Measurements from ENCODE around the gene PYY.

The PYY gene

DNA sequence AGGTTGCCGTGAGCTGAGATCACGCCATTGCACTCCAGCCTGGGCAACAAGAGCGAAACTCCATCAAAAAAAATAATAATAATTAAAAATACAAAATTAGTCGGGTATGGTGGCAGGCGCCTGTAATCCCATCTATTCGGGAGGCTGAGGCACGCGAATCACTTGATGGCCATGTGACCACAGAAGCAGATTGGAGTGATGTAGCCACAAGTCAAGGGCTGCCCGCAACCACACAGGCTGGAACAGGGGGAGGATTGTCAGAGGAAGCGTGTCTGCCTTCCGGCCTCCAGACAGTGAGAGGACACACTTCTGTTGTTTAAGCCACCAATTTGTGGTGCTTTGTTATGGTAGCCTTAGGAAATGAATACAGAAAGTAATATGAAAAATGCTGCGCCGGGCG lies 38.9 kb upstream of the PYY start:
- no peaks in the 10 kb centered on the region for H3K36me3 ChIP-seq (ENCODE audit: control insufficient read depth, insufficient read depth, low read length)
- 86 to 96% methylated on average over 7 to 12 of the region's 14 CpGs for WGBS, 2 experiments (ENCODE audit: insufficient coverage in 2 of 2)
- no peaks in the 10 kb centered on the region for H3K4me1 ChIP-seq (ENCODE audit: control insufficient read depth, insufficient read depth, low read length, poor library complexity, severe bottlenecking)
- H3K27ac ChIP-seq (ENCODE audit: low read depth, low read length, severe bottlenecking): no peak overlapping the region
- no peaks in the 10 kb centered on the region for H3K9me3 ChIP-seq (ENCODE audit: control insufficient read depth, low read length)
- H3K4me3 ChIP-seq (ENCODE audit: extremely low read depth, insufficient read depth, low read length, poor library complexity, severe bottlenecking): no peak overlapping the region

DNA sequence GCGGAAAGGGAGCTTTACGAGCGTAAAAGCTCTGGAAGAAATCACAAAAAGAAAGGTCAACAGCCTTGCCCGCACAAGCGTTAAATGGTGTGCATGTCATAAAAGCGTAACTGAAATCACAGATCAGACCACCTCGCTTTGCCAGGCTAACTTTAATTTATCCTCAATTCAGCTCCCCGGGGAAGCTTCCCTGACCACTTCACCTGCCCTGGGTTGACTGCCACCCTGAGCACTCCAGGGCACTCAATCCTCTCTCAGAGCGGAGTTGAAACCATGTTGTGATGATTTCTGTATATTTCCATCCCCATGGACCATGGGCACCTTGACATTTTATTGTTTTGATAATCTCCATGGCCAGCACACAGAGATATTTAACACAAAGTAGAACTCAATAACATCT lies 34.6 kb upstream of the PYY start:
- no peaks in the 10 kb centered on the region for H3K9me3 ChIP-seq (ENCODE audit: control insufficient read depth, low read length)
- no peak overlapping the region for H3K4me3 ChIP-seq (ENCODE audit: extremely low read depth, insufficient read depth, low read length, poor library complexity, severe bottlenecking)
- H3K4me1 ChIP-seq (ENCODE audit: control insufficient read depth, insufficient read depth, low read length, poor library complexity, severe bottlenecking): no peaks in the 10 kb centered on the region
- WGBS, 2 experiments (ENCODE audit: insufficient coverage in 2 of 2): 97 to 99% methylated on average over 9 of the region's 9 CpGs
- no peak overlapping the region for H3K27ac ChIP-seq (ENCODE audit: low read depth, low read length, severe bottlenecking)
- no peaks in the 10 kb centered on the region for H3K36me3 ChIP-seq (ENCODE audit: control insufficient read depth, insufficient read depth, low read length)

- H3K27ac ChIP-seq (ENCODE audit: low read depth, low read length, severe bottlenecking): no peak overlapping the region
- H3K4me3 ChIP-seq (ENCODE audit: extremely low read depth, insufficient read depth, low read length, poor library complexity, severe bottlenecking): no peak overlapping the region
- no peaks in the 10 kb centered on the region for H3K36me3 ChIP-seq (ENCODE audit: control insufficient read depth, insufficient read depth, low read length)
- WGBS, 2 experiments (ENCODE audit: insufficient coverage in 2 of 2): 77 to 81% methylated on average over 9 to 12 of the region's 12 CpGs
- no peaks in the 10 kb centered on the region for H3K9me3 ChIP-seq (ENCODE audit: control insufficient read depth, low read length)
- no peaks in the 10 kb centered on the region for H3K4me1 ChIP-seq (ENCODE audit: control insufficient read depth, insufficient read depth, low read length, poor library complexity, severe bottlenecking)
Measured at GRCh38 chr17:43987131-43988021, 33.6 kb upstream of the PYY start.

DNA sequence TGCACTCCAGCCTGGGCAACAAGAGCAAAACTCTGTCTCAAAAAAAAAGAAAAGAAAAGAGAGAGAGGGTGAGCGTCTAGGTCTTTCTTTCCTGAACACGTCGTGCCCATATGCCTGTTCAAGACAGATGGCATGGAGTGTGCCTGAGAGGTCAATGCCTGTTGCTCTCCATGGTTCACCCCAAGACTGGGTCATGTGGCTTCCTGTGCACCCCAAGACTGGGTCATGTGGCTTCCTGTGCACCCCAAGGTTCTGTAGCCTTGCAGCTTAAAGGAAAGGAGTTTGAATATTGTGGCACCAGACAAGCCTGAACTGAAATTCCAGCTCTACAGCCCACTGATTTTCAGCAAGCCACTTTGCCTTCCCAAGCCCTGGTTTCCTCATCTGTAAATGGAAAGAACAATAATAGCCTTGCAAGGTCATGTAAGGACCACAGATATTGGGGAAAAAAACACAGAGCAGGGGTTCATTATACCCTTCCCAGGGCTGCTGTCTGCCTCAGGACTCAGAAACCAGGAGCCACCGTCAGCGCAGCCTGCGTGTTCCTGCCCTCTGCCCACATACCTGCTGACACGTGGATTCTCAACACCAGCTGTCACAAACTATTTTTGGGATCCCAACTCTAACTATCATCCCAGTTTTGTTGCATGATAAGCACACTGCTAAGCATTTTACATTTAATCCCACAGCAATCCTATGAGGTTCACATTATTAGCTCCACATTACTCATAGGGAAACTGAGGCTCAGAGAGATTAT lies 32.7 kb upstream of the PYY start:
- 90 to 93% methylated on average over 7 of the region's 7 CpGs for WGBS, 2 experiments (ENCODE audit: insufficient coverage in 2 of 2)
- Histone ChIP-seq H3K9me3 (ENCODE audit: control insufficient read depth, low read length) (no peaks in the 10 kb centered on the region), H3K27ac (ENCODE audit: low read depth, low read length, severe bottlenecking) (no peak overlapping the region), H3K4me3 (ENCODE audit: extremely low read depth, insufficient read depth, low read length, poor library complexity, severe bottlenecking) (no peak overlapping the region), H3K36me3 (ENCODE audit: control insufficient read depth, insufficient read depth, low read length) (no peaks in the 10 kb centered on the region), H3K4me1 (ENCODE audit: control insufficient read depth, insufficient read depth, low read length, poor library complexity, severe bottlenecking) (no peaks in the 10 kb centered on the region)

GRCh38 chr17:43984521-43984920 lies 30.8 kb upstream of the PYY start:
- peak overlapping the region; percentile 44 for H3K4me3 ChIP-seq (ENCODE audit: extremely low read depth, insufficient read depth, low read length, poor library complexity, severe bottlenecking)
- no peaks in the 10 kb centered on the region for H3K4me1 ChIP-seq (ENCODE audit: control insufficient read depth, insufficient read depth, low read length, poor library complexity, severe bottlenecking)
- 34 to 56% methylated on average over 3 to 8 of the region's 8 CpGs for WGBS, 2 experiments (ENCODE audit: insufficient coverage in 2 of 2)
- H3K36me3 ChIP-seq (ENCODE audit: control insufficient read depth, insufficient read depth, low read length): no peaks in the 10 kb centered on the region
- H3K9me3 ChIP-seq (ENCODE audit: control insufficient read depth, low read length): no peaks in the 10 kb centered on the region
- H3K27ac ChIP-seq (ENCODE audit: low read depth, low read length, severe bottlenecking): no peak overlapping the region

GRCh38 chr17:43983515-43984411 lies 30.0 kb upstream of the PYY start:
- Histone ChIP-seq H3K4me1 (ENCODE audit: control insufficient read depth, insufficient read depth, low read length, poor library complexity, severe bottlenecking) (no peaks in the 10 kb centered on the region), H3K27ac (ENCODE audit: low read depth, low read length, severe bottlenecking) (no peak overlapping the region), H3K4me3 (ENCODE audit: extremely low read depth, insufficient read depth, low read length, poor library complexity, severe bottlenecking) (peak overlapping the region; percentile 44), H3K36me3 (ENCODE audit: control insufficient read depth, insufficient read depth, low read length) (no peaks in the 10 kb centered on the region), H3K9me3 (ENCODE audit: control insufficient read depth, low read length) (no peaks in the 10 kb centered on the region)
- 0 to 1% methylated on average over 63 to 75 of the region's 78 CpGs for WGBS, 2 experiments (ENCODE audit: insufficient coverage in 2 of 2)

- WGBS, 2 experiments (ENCODE audit: insufficient coverage in 2 of 2): 22 to 24% methylated on average over 3 of the region's 5 CpGs
- H3K36me3 ChIP-seq (ENCODE audit: control insufficient read depth, insufficient read depth, low read length): no peaks in the 10 kb centered on the region
- H3K4me1 ChIP-seq (ENCODE audit: control insufficient read depth, insufficient read depth, low read length, poor library complexity, severe bottlenecking): no peaks in the 10 kb centered on the region
- H3K4me3 ChIP-seq (ENCODE audit: extremely low read depth, insufficient read depth, low read length, poor library complexity, severe bottlenecking): no peak overlapping the region
- no peak overlapping the region for H3K27ac ChIP-seq (ENCODE audit: low read depth, low read length, severe bottlenecking)
- no peaks in the 10 kb centered on the region for H3K9me3 ChIP-seq (ENCODE audit: control insufficient read depth, low read length)
Measured at GRCh38 chr17:43983196-43983514, 29.4 kb upstream of the PYY start.

- Histone ChIP-seq H3K4me1 (ENCODE audit: control insufficient read depth, insufficient read depth, low read length, poor library complexity, severe bottlenecking) (no peaks in the 10 kb centered on the region), H3K4me3 (ENCODE audit: extremely low read depth, insufficient read depth, low read length, poor library complexity, severe bottlenecking) (no peak overlapping the region), H3K36me3 (ENCODE audit: control insufficient read depth, insufficient read depth, low read length) (no peaks in the 10 kb centered on the region), H3K9me3 (ENCODE audit: control insufficient read depth, low read length) (no peaks in the 10 kb centered on the region), H3K27ac (ENCODE audit: low read depth, low read length, severe bottlenecking) (no peak overlapping the region)
- 90 to 93% methylated on average over 2 of the region's 2 CpGs for WGBS, 2 experiments (ENCODE audit: insufficient coverage in 2 of 2)
Measured at GRCh38 chr17:43982171-43982570, 28.4 kb upstream of the PYY start.

- H3K36me3 ChIP-seq (ENCODE audit: control insufficient read depth, insufficient read depth, low read length): no peaks in the 10 kb centered on the region
- H3K9me3 ChIP-seq (ENCODE audit: control insufficient read depth, low read length): no peaks in the 10 kb centered on the region
- no peak overlapping the region for H3K4me3 ChIP-seq (ENCODE audit: extremely low read depth, insufficient read depth, low read length, poor library complexity, severe bottlenecking)
- WGBS, 2 experiments (ENCODE audit: insufficient coverage in 2 of 2): 89 to 92% methylated on average over 2 of the region's 4 CpGs
- H3K4me1 ChIP-seq (ENCODE audit: control insufficient read depth, insufficient read depth, low read length, poor library complexity, severe bottlenecking): no peaks in the 10 kb centered on the region
- H3K27ac ChIP-seq (ENCODE audit: low read depth, low read length, severe bottlenecking): no peak overlapping the region
Measured at GRCh38 chr17:43979671-43980070, 25.9 kb upstream of the PYY start.

DNA sequence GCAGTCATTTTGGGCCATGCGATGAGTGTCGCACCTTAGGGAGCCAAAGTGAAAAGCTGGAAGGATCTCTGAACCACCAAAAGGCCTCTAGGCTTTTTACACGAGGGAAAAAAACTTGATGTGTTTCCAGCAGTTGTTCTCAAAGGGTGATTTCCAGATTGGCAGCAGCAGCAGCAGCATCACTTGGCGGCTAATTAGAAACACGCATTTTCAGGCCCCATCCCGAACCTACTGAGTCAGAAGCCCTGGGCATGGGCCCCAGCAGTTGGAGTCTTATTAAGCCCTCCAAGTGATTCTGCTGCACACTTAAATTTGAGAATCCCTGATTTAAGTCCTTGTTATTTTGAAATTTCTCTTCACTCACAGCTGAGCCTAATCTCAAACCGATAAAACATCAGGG lies 25.3 kb upstream of the PYY start:
- H3K36me3 ChIP-seq (ENCODE audit: control insufficient read depth, insufficient read depth, low read length): no peaks in the 10 kb centered on the region
- no peaks in the 10 kb centered on the region for H3K9me3 ChIP-seq (ENCODE audit: control insufficient read depth, low read length)
- no peak overlapping the region for H3K27ac ChIP-seq (ENCODE audit: low read depth, low read length, severe bottlenecking)
- H3K4me1 ChIP-seq (ENCODE audit: control insufficient read depth, insufficient read depth, low read length, poor library complexity, severe bottlenecking): no peaks in the 10 kb centered on the region
- no peak overlapping the region for H3K4me3 ChIP-seq (ENCODE audit: extremely low read depth, insufficient read depth, low read length, poor library complexity, severe bottlenecking)
- 74 to 75% methylated on average over 6 of the region's 7 CpGs for whole genome bisulfite sequencing, 2 experiments (ENCODE audit: insufficient coverage in 2 of 2)
